Vagina (tissue), 2 donors: ENCODE measurements around the gene ANKRD16.

ENCODE experiments used
- POLR2A ChIP-seq, 2 donors: fragments of 450-650 bp; IDR thresholded peaks; one replicate each; pipeline ENCODE4 v1.6.1; 2017; ENCODE audit warnings: antibody characterized with exemption in 2 of 2, mild to moderate bottlenecking in 2 of 2, moderate library complexity in 2 of 2
- POLR2AphosphoS5 ChIP-seq, 2 donors: sonication (generic); formaldehyde crosslinking; IDR thresholded peaks; one replicate each; pipeline ENCODE4 v1.9.0; 2017; ENCODE audit warnings: antibody characterized with exemption in 2 of 2, mild to moderate bottlenecking in 2 of 2, low read depth in 1 of 2; ENCODE audit not compliant: insufficient read depth in 1 of 2

GRCh38 chr10:5890452-5890915 is 791 bp upstream of the ANKRD16 start:
- no peak for TF ChIP-seq POLR2A (IDR thresholded peaks at IDR 0.05)
- TF ChIP-seq POLR2AphosphoS5 (IDR thresholded peaks at IDR 0.05; ENCODE audit: insufficient read depth in 1 of 2, low read depth in 1 of 2) = no peak
